ENCODE data around the gene SGMS2. TPM values are rescaled to one million over a fixed set of nuclear protein-coding genes. Genes with fewer than 3 reads are reported as not detected.

SGMS2 gene
- total and polyA plus RNA-seq, 2 of the 4 experiments (the other 2 are of a cell fraction) = 13.4 to 37.5 TPM

GRCh38 chr4:107901213-107901934, 76.6 kb downstream of the SGMS2 start:
- H4K20me1 ChIP-seq (ENCODE audit: insufficient read depth, low read length) = peaks cover 6% of the 10 kb centered on the region; the same call in 1 of the 2 replicates
- no peak overlapping the region for H2BK20ac ChIP-seq (ENCODE audit: low read depth, low read length)
- WGBS, 2 experiments (ENCODE audit: extremely low coverage in 2 of 2, insufficient read length in 1 of 2) = 100% methylated on average over 1 of the region's 2 CpGs; no CpG with 5 or more reads in 1 of the 2 experiments
- POLR2A ChIA-PET (ENCODE audit: unreplicated experiment) = no interaction called here
- intact Hi-C loops (cut with micrococcal nuclease) = no loop called here
- H4K5ac ChIP-seq (ENCODE audit: low read depth, low read length) = no peak overlapping the region
- no peak overlapping the region for H3K4ac ChIP-seq (ENCODE audit: low read depth, low read length)
- no peak overlapping the region for H2BK15ac ChIP-seq (ENCODE audit: low read depth, low read length)
- ATAC-seq (ENCODE audit: low read depth) = no peak
- H3K18ac ChIP-seq (ENCODE audit: low read depth, low read length) = no peak overlapping the region
- H3K9me1 ChIP-seq (ENCODE audit: insufficient read depth, low read length) = no peaks in the 10 kb centered on the region
- H3K14ac ChIP-seq (replicated peaks; ENCODE audit: low read depth, low read length) = no peak overlapping the region
- CTCF ChIA-PET = interaction anchor here (0.6 to 1.8 kb wide), 3 partner anchors 76 to 721 kb away, joined by 3 to 6 read pairs (median 5); no protein-coding TSS in a partner anchor
- H2BK120ac ChIP-seq (ENCODE audit: low read depth, low read length) = no peak overlapping the region
- BruUV-seq (replicated peaks) = no TSS peak
- H3K23ac ChIP-seq (ENCODE audit: low read depth, low read length) = no peak overlapping the region
- no peak overlapping the region for H3K27ac ChIP-seq (ENCODE audit: insufficient read depth, low read length)
- H2AFZ ChIP-seq (replicated peaks; ENCODE audit: low read length, poor library complexity) = no peak overlapping the region
- H3K4me1 ChIP-seq (ENCODE audit: control insufficient read depth, insufficient read depth, low read length) = peaks cover 1% of the 10 kb centered on the region; the same call in 1 of the 2 replicates
- no peak overlapping the region for H4K91ac ChIP-seq (ENCODE audit: insufficient read depth, low read depth, low read length)
- peaks cover 5% of the 10 kb centered on the region for H3K27me3 ChIP-seq (ENCODE audit: control insufficient read depth, insufficient read depth, low read length)
- no peak for DNase-seq
- H3K9me3 ChIP-seq (ENCODE audit: control insufficient read depth, insufficient read depth, low read length) = no peaks in the 10 kb centered on the region
- TF ChIP-seq RCOR1 (IDR thresholded peaks at IDR 0.05; ENCODE audit: insufficient replicate concordance, low read length) (no peak), MAZ (IDR thresholded peaks at IDR 0.05; ENCODE audit: borderline replicate concordance, low read depth, low read length) (no peak), ELK1 (IDR thresholded peaks at IDR 0.05; ENCODE audit: borderline replicate concordance, low read depth, low read length) (no peak), CTCF (conservative IDR thresholded peaks at IDR 0.05; ENCODE audit: low read depth, low read length) (no peak), CHD1 (IDR thresholded peaks at IDR 0.05; ENCODE audit: low read depth, low read length) (no peak), NFE2L2 (IDR thresholded peaks at IDR 0.05; ENCODE audit: low read depth, low read length) (no peak)
- H3K4me2 ChIP-seq (ENCODE audit: low read depth, low read length) = no peak overlapping the region
- no peak overlapping the region for H2BK5ac ChIP-seq (ENCODE audit: low read depth, low read length, poor library complexity, severe bottlenecking)
- H3K4me3 ChIP-seq (ENCODE audit: insufficient read depth, low read depth, low read length) = no peak overlapping the region
- in situ Hi-C loops (cut with MboI; ENCODE audit: low sequenced_read_pairs) = no loop called here
- no peak overlapping the region for H4K8ac ChIP-seq (ENCODE audit: low read depth in 2 of 2, low read length in 2 of 2)
- H3K9ac ChIP-seq (ENCODE audit: low read depth, low read length) = no peak overlapping the region
- no peaks in the 10 kb centered on the region for H3K79me1 ChIP-seq (ENCODE audit: low read depth in 1 of 2, low read length in 2 of 2)
- H2AK5ac ChIP-seq (ENCODE audit: low read depth, low read length) = no peak overlapping the region
- dilution Hi-C loops (cut with HindIII; ENCODE audit: low sequenced_read_pairs, unreplicated experiment) = no loop called here
- no peak overlapping the region for H2AK9ac ChIP-seq (replicated peaks; ENCODE audit: low read depth, low read length, poor library complexity)
- H3K56ac ChIP-seq (ENCODE audit: extremely low read depth, insufficient read depth, low read length) = no peak overlapping the region
- no peaks in the 10 kb centered on the region for H3K36me3 ChIP-seq (ENCODE audit: control insufficient read depth, insufficient read depth, low read length)
